Measurements from ENCODE around the gene RABGAP1L.

The RABGAP1L gene

DNA sequence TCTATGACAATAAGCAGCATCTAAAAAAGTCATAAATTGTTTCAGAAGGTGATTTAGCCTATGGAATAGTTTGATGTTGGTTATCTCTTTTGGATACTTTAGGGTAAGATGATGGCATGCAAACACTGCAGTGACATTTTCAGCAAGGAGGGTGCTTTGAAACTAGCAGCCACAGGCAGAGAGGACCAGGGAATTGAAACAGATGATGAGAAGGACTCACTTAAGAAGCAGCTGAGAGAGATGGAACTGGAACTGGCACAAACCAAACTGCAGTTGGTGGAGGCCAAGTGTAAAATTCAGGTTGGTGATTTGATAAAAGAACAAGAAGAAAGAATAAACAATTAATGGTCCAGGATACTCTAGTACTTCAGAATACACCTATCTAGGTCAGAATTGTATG lies 829.2 kb downstream of the RABGAP1L start:
- DNase-seq = no peak

GRCh38 chr1:174988986-174989385 lies 829.7 kb downstream of the RABGAP1L start:
- DNase-seq = no peak

DNA sequence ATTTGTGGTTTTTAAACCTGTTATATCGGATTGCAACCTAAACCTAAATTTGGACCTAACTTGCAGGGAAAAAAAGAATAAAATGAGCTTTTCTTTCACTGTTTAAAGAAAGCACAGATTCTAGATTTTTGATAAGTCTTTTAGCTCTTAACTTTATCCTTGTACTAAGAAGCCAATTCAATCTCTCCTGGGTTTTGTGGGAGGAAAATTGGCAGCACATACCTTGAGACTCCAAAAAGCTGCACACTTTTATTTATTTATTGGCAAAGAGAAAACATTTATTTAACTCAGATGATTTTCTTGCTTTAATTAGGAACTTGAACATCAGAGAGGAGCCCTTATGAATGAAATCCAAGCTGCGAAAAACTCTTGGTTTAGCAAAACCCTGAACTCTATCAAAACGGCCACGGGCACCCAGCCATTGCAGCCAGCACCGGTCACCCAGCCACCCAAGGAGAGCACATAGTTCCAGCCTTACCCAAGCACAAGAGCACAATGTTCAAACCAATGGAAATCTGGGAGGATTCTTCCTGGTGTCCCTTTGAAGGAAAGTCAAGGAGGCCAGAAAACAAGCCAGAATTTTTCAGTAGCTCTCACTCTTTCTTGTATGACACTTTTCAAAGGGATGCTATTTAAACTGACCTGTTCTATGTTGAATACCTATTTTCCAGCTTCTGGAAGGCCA lies 830.4 kb downstream of the RABGAP1L start:
- peak in 1 of 56 donors; percentile 25 for DNase-seq

DNA sequence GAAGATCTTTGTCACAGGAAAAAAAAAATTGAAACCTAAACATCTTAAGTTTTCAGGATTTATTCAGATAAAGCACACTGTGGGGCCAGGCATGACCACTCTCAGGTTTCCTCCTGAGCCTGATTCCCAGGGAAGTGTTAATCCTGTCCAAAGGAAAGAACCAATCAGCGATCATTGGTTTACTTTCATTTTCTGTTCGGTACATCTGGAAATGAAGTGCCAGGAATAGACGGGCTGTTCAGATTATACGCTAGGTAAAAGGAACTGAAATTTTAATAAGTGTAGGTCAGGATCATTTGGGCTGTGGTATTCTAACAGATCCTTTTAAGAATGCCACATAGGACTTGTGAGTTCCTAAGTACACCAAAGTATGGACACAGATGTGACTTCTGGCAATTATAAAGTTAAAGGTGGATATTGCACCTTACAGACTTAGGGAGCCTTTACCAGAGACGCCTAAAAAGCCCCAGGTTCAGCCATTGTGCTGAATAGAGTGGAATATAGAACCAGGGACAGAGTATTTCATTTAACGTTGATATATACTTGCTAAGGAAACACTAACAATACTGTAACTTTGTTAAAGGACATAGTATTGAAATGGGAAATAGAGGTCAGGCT lies 831.2 kb downstream of the RABGAP1L start:
- DNase-seq = peak in 1 of 56 donors; percentile 28

- no peak for DNase-seq
Measured at GRCh38 chr1:174991473-174991872, 832.2 kb downstream of the RABGAP1L start.

- no peak for DNase-seq
Measured at GRCh38 chr1:174995121-174995520, 835.8 kb downstream of the RABGAP1L start.

DNA sequence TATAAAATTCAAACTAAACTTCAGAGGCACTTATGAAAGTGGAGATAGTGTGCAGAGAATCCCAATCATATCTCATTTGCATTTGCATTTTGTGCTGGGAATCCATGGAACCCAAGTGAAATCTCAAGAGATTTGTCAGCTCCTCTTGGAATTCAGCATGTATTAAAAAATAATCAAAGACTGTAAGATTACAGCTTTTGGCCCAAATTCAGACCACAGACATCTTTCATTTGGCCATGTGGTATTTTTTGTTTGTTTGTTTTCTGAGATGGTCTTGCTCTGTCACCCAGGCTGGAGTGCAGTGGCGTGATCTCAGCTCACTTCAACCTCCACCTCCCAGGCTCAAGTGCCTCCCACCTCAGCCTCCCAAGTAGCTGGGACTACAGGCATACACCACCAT lies 836.6 kb downstream of the RABGAP1L start:
- no peak for DNase-seq

DNA sequence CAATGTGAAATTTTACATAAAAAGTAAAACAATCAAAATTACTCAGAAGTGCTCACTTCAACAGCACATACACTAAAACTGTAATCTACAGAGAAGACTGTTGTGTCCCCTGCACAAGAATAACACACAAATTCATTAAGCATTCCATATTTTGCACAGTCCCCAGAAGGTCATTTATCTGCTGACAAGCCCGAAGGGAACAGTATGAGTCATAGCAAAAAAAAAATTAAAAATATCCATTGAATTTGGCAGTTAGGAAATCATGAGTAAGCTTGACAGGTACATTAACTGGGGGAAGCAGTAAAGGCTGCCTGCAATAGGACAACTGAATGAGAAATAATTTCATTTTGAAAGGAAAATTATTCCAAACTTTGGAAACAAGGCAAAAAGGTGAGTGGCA lies 837.2 kb downstream of the RABGAP1L start:
- DNase-seq = no peak

DNA sequence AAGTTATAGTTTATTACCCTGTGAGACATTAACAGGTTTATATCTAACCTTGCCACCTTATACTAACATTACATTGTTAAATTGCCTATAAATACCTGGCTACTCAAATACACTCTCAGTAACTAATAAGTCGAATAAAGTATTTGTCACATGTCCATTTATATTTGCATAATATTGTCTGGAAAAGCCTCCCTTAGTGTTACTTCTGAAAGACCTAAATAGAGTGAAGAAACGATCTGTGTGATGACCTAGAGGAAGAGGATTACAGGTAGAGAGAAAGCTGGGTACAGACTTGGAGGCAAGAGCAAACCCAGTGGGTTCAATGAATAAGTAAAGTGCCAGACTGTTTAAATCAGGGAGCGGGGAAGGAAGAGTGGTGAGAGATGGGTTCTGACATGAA lies 837.7 kb downstream of the RABGAP1L start:
- DNase-seq = no peak

DNA sequence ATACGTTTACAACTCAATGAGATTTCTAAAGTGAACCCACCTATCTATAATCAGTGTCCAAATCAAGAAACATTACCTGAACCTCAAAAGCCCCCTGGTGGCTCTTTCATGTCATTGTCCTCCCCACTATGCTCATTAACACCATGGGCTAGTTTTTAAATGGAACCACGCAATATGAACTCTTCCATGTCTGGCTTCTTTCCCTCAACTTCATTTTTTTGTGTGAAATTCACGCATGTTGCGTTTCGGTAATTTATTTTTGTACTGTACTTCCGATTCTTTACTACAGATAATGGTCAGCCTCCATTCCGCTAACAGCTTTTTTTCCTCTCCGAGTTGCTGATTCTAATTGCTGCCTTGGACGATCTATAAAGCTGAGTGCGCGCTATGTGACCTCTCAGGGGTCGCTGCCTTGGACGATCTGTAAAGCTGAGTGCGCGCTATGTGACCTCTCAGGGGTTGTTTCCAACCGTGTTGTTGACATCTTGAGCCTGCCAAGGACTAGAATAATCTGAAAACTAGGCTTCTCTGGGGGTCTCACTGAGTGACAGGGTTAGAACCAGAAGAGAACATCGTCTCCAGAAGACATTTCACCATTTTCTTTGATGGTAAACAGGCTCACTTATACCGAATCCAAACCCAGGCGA lies 839.4 kb downstream of the RABGAP1L start:
- peak in 14 of 56 donors; percentile 4 to 70 (median 31) for DNase-seq

DNA sequence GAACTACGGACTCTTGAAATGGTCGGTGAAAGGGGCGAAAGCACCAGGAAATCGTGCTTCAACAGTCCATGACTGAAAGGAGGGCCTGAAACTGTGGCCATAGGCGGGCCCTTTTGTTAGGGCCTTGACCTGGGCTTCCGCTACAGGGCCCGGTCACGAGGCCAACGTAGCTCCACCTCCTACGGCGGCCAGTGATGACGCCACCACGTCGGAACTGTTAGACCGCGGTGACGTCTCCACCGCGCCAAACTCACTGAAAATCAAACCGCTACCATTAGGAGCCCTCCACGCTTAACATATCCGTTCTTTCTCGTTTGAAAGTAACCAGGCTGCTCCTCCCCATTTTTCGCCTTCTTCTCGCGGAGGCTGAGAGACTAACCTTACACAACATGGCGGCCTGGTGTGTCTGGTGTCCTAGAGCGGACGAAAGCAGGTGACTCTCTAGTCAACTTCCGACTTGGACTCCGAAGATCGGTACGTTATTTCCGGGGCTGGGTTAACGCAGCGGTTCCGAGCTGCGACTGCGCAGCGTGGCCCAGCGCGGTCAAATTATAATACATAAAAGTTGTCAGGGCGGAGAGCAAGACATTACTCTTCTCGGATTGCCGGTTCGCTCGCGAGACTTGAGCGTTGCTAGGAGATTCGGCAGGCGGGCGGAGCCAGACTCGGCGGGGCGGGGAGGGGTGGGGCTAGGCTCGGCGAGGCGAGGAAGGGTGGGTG lies 840.1 kb downstream of the RABGAP1L start:
- peak; percentile 93 to 100 (median 98) for DNase-seq

- DNase-seq = peak in 31 of 56 donors; percentile 32 to 75 (median 57)
Measured at GRCh38 chr1:174999936-175000696, 840.8 kb downstream of the RABGAP1L start, which contains the start of gene CACYBP. CACYBP (plus strand) TSS chr1:174999947; CDS start chr1:175000181, 234 bp downstream.

DNA sequence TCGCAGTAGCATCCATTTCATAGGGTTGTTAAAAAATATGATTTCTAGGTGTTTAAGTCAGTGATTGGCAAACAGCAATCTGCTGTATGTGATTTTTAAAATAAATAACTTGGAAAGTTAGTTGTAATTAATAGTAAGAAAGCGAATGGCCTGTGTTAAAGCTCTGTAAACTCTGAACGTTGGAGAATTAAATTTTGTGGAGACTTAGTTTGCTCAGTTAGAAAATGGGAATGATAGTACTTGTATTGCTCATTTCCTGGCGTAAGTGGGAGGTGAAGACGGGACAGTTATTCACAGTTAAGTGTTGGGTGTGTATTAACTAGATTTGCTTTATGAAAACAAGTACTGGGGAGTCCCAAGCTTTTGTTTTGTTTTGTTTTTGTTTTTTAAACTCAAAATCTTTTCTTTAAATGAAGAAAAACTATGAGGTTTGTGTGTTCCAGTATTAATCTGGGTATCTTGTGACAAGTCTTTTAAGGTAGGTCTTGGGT lies 841.4 kb downstream of the RABGAP1L start:
- no peak for DNase-seq

GRCh38 chr1:175002910-175003517 lies 843.7 kb downstream of the RABGAP1L start:
- DNase-seq = no peak

GRCh38 chr1:175003521-175003920 lies 844.2 kb downstream of the RABGAP1L start:
- no peak for DNase-seq

DNA sequence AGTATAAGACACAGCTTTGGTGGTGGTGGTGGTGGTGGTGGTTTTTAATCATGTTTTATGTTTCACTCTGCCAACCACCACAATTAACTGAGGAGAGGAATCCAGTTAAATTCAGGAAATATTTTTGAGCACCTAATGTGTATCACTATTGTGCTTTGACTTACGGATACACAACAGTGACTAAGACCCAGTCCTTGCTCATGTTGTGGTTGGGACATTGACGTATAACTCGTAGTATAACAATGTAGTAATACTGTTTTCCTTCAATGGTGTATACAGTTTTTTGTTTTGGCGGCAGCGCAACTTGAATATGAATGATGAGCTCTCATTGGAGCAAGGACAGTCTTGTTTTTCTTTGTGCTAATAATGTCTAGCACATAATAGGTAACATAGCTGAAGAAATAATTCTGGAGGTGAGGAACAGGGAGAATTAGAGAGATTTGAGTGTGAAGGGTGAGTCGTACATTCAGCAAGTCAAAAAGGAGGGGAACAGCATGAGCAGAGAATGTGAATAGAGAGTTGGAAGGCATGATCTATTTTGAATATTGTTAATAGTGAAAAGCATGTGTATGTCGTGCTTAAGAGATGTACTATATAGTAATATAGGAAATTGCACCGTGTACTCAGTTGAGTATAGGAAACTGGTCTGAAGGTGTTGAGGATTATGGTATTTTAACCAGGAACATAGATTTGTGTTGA lies 845.9 kb downstream of the RABGAP1L start:
- no peak for DNase-seq

GRCh38 chr1:175009532-175009931 lies 850.2 kb downstream of the RABGAP1L start:
- no peak for DNase-seq

- DNase-seq = no peak
Measured at GRCh38 chr1:175013445-175013844, 854.1 kb downstream of the RABGAP1L start.

DNA sequence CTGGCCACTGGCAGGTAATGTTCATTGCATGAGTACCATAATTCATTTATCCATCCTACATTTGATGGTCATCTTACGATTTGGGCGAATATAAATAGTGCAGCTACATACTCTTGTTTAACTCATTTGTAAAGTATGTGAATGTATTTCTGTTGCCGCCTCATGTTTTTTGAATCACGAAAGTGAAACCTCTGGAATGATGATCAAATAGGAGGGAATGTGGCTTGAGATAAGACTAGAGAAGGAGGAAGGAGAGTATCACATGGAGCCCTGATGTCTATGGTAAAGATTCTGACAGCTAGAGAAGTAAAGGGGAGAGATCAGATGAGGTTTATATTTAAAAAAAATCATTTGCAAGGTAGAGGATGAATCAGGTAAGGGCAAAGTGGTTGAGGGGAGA lies 855.9 kb downstream of the RABGAP1L start:
- DNase-seq = no peak

- DNase-seq = no peak
Measured at GRCh38 chr1:175019524-175019923, 860.2 kb downstream of the RABGAP1L start.
